PC-9 (cell line): ENCODE measurements around the gene IKZF5.

ENCODE experiments used
- EZH2 ChIP-seq: fragments of 200-600 bp; sonication (generic); IDR thresholded peaks from 2 replicates; pipeline ENCODE4 v1.8.0; 2017; ENCODE audit warnings: antibody characterized with exemption, low read depth
- TF ChIP-seq, protein P1 (sequence below): fragments of 200-600 bp; sonication (generic); conservative IDR thresholded peaks from 2 replicates; pipeline ENCODE4 v1.6.1; 2017; ENCODE audit warnings: mixed run types, antibody characterized with exemption, mild to moderate bottlenecking, moderate library complexity

DNA sequence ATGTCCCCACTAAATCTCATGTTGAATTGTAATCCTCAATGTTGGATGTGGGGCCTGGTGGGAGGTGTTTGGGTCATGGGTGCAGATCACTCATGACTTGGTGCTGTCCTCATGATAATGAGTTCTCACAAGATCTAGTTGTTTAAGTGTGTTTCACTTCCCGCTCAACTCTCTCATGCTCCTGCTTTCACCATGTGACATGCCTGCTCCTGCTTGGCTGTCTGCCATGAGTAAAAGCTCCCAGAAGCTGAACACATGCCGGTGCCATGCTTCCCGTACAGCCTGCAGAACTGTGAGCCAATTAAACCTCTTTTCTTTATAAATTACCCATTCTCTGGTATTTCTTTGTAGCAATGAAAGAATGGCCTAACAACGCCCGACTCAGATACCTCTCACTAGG, 34.6 kb downstream of the IKZF5 start:
- TF ChIP-seq, protein P1, sequence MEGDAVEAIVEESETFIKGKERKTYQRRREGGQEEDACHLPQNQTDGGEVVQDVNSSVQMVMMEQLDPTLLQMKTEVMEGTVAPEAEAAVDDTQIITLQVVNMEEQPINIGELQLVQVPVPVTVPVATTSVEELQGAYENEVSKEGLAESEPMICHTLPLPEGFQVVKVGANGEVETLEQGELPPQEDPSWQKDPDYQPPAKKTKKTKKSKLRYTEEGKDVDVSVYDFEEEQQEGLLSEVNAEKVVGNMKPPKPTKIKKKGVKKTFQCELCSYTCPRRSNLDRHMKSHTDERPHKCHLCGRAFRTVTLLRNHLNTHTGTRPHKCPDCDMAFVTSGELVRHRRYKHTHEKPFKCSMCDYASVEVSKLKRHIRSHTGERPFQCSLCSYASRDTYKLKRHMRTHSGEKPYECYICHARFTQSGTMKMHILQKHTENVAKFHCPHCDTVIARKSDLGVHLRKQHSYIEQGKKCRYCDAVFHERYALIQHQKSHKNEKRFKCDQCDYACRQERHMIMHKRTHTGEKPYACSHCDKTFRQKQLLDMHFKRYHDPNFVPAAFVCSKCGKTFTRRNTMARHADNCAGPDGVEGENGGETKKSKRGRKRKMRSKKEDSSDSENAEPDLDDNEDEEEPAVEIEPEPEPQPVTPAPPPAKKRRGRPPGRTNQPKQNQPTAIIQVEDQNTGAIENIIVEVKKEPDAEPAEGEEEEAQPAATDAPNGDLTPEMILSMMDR: no peak
- no peak for TF ChIP-seq EZH2
